GM21515 (cell line): Measurements from ENCODE around the gene ITIH1.
"Not testable (repeated sequence)": the region's sequence is repeated elsewhere in the genome, so short reads cannot be mapped to it uniquely, and the experiment has no call there.

Experiments
- ATAC-seq: cut with Tn5 transposase; IDR thresholded peaks from one replicate; pipeline ENCODE4 v1.9.1; 2021; ENCODE audit not compliant: unreplicated experiment

Gene ITIH1

GRCh38 chr3:52774901-52775864, 2.2 kb upstream of the ITIH1 start:
- no peak for ATAC-seq

- ATAC-seq, result no peak
Observed at GRCh38 chr3:52775877-52776276, 1.5 kb upstream of the ITIH1 start.

- ATAC-seq, result not testable (repeated sequence)
Observed at GRCh38 chr3:52776486-52776885, 913 bp upstream of the ITIH1 start.

GRCh38 chr3:52777959-52778805, 783 bp downstream of the ITIH1 start:
- no peak for ATAC-seq

GRCh38 chr3:52779011-52779836, 1.8 kb downstream of the ITIH1 start:
- peak; percentile 52 for ATAC-seq

GRCh38 chr3:52779837-52780585, 2.6 kb downstream of the ITIH1 start:
- ATAC-seq, result no peak

GRCh38 chr3:52781741-52782140, 4.3 kb downstream of the ITIH1 start:
- ATAC-seq, result no peak

- no peak for ATAC-seq
Observed at GRCh38 chr3:52782412-52783210, 5.2 kb downstream of the ITIH1 start.

- no peak for ATAC-seq
Observed at GRCh38 chr3:52783211-52783555, 5.8 kb downstream of the ITIH1 start.

- ATAC-seq, result no peak
Observed at GRCh38 chr3:52784021-52784621, 6.7 kb downstream of the ITIH1 start.

GRCh38 chr3:52784931-52785590, 7.7 kb downstream of the ITIH1 start:
- no peak for ATAC-seq

- no peak for ATAC-seq
Observed at GRCh38 chr3:52786330-52787215, 9.2 kb downstream of the ITIH1 start.

- no peak for ATAC-seq
Observed at GRCh38 chr3:52787246-52787645, 9.8 kb downstream of the ITIH1 start.

GRCh38 chr3:52787672-52788625, 10.6 kb downstream of the ITIH1 start:
- ATAC-seq, result no peak

- ATAC-seq, result no peak
Observed at GRCh38 chr3:52788890-52789745, 11.7 kb downstream of the ITIH1 start.

GRCh38 chr3:52789746-52790040, 12.3 kb downstream of the ITIH1 start:
- ATAC-seq, result no peak
